Stimulated activated CD8-positive, alpha-beta memory T cell treated with anti-CD3 and anti-CD28 coated beads, Interleukin-15, amount 100 ng/mL, for 4 hours (primary cell): ENCODE measurements around the gene ELK4.

Source experiments
- DNase-seq, 2 donors: peaks; one replicate each; pipeline ENCODE4 v3.0.0-alpha.2; 2020; ENCODE audit warnings: low read depth in 2 of 2

The ELK4 gene

GRCh38 chr1:205595861-205596260, 36.0 kb downstream of the ELK4 start:
- DNase-seq, result no peak

DNA sequence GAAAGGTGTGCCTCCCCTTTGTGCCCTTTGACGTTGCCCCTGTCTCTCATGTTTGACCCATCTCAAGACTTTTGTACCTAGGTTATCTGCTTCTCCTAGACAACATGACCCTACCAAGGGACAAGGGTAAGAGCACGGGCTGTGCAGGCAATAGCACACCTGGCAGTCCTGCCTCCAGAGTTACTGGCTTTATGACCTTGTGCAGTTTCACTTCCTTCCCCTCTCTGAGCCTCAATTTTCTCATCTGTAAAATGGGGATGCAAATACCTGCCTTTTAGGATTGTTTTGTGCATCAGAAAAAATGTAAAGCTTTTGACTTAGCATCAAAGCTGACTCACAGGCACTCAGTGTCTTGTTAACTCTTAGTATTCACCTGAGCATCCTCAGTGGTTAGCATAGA, 36.4 kb downstream of the ELK4 start:
- DNase-seq, result no peak

GRCh38 chr1:205594846-205595245, 37.0 kb downstream of the ELK4 start:
- no peak for DNase-seq

- no peak for DNase-seq
These were observed 37.8 kb downstream of the ELK4 start for GRCh38 chr1:205593967-205594366.

- no peak for DNase-seq
These were observed 38.3 kb downstream of the ELK4 start for GRCh38 chr1:205593532-205593931.

DNA sequence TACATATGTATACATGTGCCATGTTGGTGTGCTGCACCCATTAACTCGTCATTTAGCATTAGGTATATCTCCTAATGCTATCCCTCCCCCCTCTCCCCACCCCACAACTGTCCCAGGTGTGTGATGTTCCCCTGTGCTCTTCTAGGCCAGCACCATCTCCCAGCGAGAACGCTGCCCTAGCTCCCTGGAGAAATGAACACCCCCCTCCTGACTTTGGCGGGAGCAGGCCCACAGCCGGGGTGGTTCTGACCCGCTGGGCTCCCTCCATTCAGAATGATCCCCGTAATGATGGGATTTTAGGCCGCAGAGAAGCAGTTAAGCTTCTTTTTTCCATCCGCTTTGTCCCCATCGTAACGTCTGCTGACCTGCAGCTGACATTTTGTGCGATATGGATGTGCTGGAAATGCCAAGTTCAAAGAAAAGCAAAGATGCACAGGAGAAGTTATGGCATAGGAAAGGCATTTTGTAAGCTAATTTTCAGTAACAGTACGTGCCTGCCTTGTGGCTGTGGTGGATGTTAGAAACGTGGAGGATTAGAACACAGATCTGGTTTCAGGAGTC, 39.3 kb downstream of the ELK4 start:
- DNase-seq, result no peak

GRCh38 chr1:205591522-205592351, 40.1 kb downstream of the ELK4 start:
- peak; percentile 63 to 70 for DNase-seq

GRCh38 chr1:205590777-205591513, 40.9 kb downstream of the ELK4 start:
- no peak for DNase-seq

GRCh38 chr1:205590457-205590768, 41.4 kb downstream of the ELK4 start:
- no peak for DNase-seq

- DNase-seq, result no peak
These were observed 42.0 kb downstream of the ELK4 start for GRCh38 chr1:205589618-205590456.

GRCh38 chr1:205589046-205589445, 42.8 kb downstream of the ELK4 start:
- DNase-seq, result no peak

GRCh38 chr1:205588636-205589035, 43.2 kb downstream of the ELK4 start:
- no peak for DNase-seq

DNA sequence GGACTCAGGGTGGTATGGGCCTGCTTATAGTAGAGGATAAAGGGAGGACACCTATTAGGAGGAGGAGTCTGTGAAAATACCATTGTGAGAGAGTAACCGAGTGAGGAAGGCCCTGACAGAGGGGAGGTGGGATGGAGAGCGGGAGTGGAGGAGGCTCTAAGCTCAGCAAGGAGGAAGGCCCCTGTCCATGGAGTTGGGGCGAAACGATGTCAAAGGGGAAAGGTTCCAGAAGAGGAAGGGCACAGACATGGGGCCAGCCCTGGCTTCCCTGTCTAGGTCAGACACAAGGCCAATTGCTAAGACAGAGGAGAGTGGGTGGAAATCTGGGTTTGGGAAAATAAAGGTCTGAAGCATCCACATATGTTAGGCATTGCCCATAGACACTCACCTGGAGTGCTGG, 44.2 kb downstream of the ELK4 start:
- no peak for DNase-seq

GRCh38 chr1:205585835-205586785, 45.7 kb downstream of the ELK4 start:
- DNase-seq, result no peak

GRCh38 chr1:205585169-205585834, 46.5 kb downstream of the ELK4 start:
- no peak for DNase-seq

DNA sequence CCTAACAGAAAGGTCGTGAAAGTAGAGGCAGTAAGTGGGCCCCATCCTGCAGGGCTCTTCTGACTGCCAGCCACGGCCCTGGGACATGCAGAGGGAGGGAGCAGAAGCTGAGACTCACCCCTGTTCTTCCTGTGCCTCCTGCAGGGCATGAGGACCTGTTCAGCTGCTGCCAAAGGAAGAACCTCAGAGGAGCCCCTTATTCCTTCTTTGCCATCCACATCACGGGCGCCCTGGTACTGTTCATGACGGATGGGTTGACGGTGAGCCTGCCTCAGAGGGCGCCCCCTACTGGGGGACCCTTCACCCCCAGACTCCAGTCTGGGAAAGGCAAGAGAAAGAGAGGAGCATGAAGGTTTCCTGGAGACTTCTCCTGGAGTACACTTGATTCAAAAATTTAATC, 47.1 kb downstream of the ELK4 start:
- DNase-seq, result no peak

DNA sequence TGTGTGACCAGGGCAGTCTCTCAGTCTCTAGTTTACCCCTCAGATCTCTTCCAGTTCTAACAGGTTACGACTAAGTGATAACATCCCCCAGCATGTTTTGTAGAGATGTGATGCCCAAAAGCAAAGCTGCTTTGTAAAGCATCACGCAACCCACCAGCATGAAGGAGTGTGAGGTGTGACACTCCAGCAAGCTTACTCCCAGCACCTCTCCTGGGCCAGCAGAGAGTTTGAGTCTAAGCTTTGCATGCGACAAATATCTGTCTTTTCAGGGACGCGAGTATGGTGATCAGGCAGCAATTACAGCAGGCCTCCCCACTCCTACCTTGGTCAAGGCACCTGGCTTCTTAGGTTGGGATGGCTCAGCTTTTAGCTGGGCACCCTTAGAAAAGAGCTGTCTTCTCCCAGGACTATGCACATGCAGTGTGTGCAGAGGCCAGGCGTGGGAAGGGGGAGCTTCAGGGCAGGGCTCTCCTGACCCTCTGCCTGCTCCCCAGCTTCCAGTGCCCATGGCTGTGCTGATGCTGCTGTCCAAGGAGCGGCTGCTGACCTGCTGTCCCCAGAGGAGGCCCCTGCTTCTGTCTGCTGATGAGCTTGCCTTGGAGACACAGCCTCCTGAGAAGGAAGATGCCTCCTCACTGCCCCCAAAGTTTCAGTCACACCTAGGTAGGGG, 48.2 kb downstream of the ELK4 start:
- DNase-seq, result no peak

DNA sequence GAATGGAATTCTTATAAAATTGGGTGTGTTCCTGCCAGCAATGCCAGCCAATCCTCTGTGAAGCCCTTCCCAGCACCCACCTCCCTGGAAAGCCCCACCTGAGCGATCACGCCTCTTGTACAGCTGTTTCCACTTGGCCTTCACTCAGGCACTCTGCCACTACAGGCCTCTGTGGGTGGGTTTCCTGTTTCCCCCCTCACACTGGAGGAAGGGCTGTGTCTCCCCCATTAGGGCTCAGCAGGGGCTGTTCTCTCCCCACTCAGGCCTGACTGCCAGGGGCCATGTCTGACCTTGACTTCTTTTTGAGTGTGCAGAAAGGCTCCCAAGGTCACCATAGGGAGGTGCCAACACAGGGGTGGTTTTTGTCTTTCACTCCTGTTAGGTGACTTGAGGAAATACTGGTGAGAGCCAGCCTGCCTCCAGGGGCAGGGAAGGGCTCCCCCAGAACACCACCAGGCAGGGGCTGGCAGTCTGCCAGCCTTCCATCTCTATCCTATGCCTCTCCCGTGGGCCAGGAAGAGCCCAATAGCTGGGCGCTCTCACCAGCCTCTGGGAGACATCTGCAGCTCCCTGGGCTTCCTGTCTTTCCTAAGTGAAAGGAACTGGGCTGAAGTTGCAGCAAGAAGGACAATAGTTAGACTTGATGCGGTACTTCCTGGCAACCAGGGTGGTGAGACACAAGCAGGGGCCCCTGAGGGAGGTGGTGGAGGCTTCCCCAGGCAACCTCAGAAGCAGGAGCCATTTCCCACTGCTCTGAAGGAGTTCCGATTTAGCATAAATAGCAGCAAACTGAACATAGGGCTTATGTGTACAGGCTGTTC, 49.1 kb downstream of the ELK4 start:
- DNase-seq, result no peak

- no peak for DNase-seq
These were observed 49.8 kb downstream of the ELK4 start for GRCh38 chr1:205582046-205582445.
